H1 (cell line): ENCODE results near the gene CCDC174. TPM values are rescaled to one million over a fixed set of nuclear protein-coding genes. Genes with fewer than 3 reads are reported as not detected.

Experiments
- CTCF ChIA-PET: fragments of 300-600 bp; sonication (Branson Sonifier 250); formaldehyde crosslinking; loops from one replicate; lab custom pipeline; 2021; ENCODE audit not compliant: partially characterized antibody; lab: Charles Lee
- POLR2A ChIA-PET: fragments of 300-600 bp; sonication (Branson Sonifier 250); formaldehyde crosslinking; loops from one replicate; lab custom pipeline; 2021; ENCODE audit warnings: inconsistent platforms; ENCODE audit not compliant: partially characterized antibody; lab: Charles Lee
- DNase-seq, 2 experiments: peaks; one replicate each; pipeline versions ENCODE4 v3.0.0 to v3.0.0-alpha.2; 2010 to 2022; ENCODE audit warnings: low spot score in 2 of 2, low read depth in 1 of 2, mixed read lengths in 1 of 2
- FAIRE-seq: peaks from 2 replicates; lab custom pipeline; 2011; peaks lifted over from hg19 to GRCh38; lab: Jason Lieb, UNC
- H2AFZ ChIP-seq: 2 replicates; pipeline ENCODE4 v1.8.1; 2012; ENCODE audit warnings: low read length, inconsistent platforms
- H2AK5ac ChIP-seq: 2 replicates; pipeline ENCODE4 v1.6.1; 2013; ENCODE audit warnings: low read depth, low read length
- H2BK120ac ChIP-seq: replicated peaks from 2 replicates; pipeline ENCODE3; 2013; ENCODE audit warnings: low read depth, low read length, inconsistent platforms
- H2BK12ac ChIP-seq: 2 replicates; pipeline ENCODE4 v1.6.1; 2013; ENCODE audit warnings: low read depth, low read length
- H2BK15ac ChIP-seq: 2 replicates; pipeline ENCODE4 v1.6.1; 2013; ENCODE audit warnings: low read length
- H2BK20ac ChIP-seq: 2 replicates; pipeline ENCODE4 v1.6.1; 2013; ENCODE audit warnings: low read length
- H2BK5ac ChIP-seq: 2 replicates; pipeline ENCODE4 v1.6.1; 2013; ENCODE audit warnings: low read depth, low read length
- H3K14ac ChIP-seq: 2 replicates; pipeline ENCODE4 v1.6.1; 2013; ENCODE audit warnings: inconsistent platforms; ENCODE audit not compliant: insufficient read length
- H3K18ac ChIP-seq: 2 replicates; pipeline ENCODE4 v1.6.1; 2013; ENCODE audit warnings: low read length; ENCODE audit errors: extremely low read depth
- H3K23ac ChIP-seq: 2 replicates; pipeline ENCODE4 v1.6.1; 2013; ENCODE audit warnings: inconsistent platforms; ENCODE audit not compliant: insufficient read length
- H3K23me2 ChIP-seq: 2 replicates; pipeline ENCODE4 v1.6.1; 2013; ENCODE audit warnings: low read depth, low read length
- H3K27ac ChIP-seq: 2 replicates; pipeline ENCODE4 v1.6.1; 2011; ENCODE audit warnings: low read depth, low read length, inconsistent platforms
- H3K27me3 ChIP-seq, 4 experiments: replicated peaks in 1 of 4; 1 replicate in 1 of 4; 2 replicates in 3 of 4; pipeline versions ENCODE4 v1.6.1 to v1.8.1; 2011 to 2013; ENCODE audit warnings: low read length in 3 of 4, mild to moderate bottlenecking in 3 of 4, inconsistent platforms in 2 of 4, mixed read lengths in 2 of 4, moderate library complexity in 1 of 4; ENCODE audit not compliant: control insufficient read depth in 3 of 4, insufficient read depth in 3 of 4; ENCODE audit errors: extremely low read depth in 1 of 4
- H3K36me3 ChIP-seq, 4 experiments: 2 replicates each; pipeline versions ENCODE4 v1.6.1 to v1.8.1; 2011 to 2013; ENCODE audit warnings: mild to moderate bottlenecking in 4 of 4, low read length in 3 of 4, moderate library complexity in 2 of 4, control low read depth in 1 of 4, inconsistent platforms in 1 of 4; ENCODE audit not compliant: insufficient read depth in 4 of 4, control insufficient read depth in 2 of 4
- H3K4ac ChIP-seq: replicated peaks from 2 replicates; pipeline ENCODE3; 2013; ENCODE audit warnings: low read length, low read depth, mixed read lengths, inconsistent platforms; ENCODE audit not compliant: insufficient read length
- H3K4me1 ChIP-seq, 4 experiments: replicated peaks in 1 of 4; 1 replicate in 1 of 4; 2 replicates in 3 of 4; pipeline versions ENCODE4 v1.6.1 to v1.8.1; 2011 to 2013; ENCODE audit warnings: low read length in 3 of 4, inconsistent platforms in 2 of 4, mixed read lengths in 1 of 4; ENCODE audit not compliant: insufficient read depth in 4 of 4, control insufficient read depth in 3 of 4
- H3K4me2 ChIP-seq, 2 experiments: 2 replicates each; pipeline versions ENCODE4 v1.6.1 to v1.8.1; 2011 to 2013; ENCODE audit warnings: low read depth in 2 of 2, low read length in 2 of 2, control low read depth in 1 of 2, inconsistent platforms in 1 of 2, mild to moderate bottlenecking in 1 of 2; ENCODE audit not compliant: insufficient read depth in 1 of 2
- H3K4me3 ChIP-seq, 4 experiments: fragments of 200-600, 300-600 bp in 1 of 4; sonication (generic), shearing (Covaris generic), sonication (Bioruptor Twin) in 1 of 4; 2 replicates each; pipeline versions ENCODE4 v1.5.1 to v1.8.1; 2011 to 2016; ENCODE audit warnings: low read length in 4 of 4, low read depth in 3 of 4, control low read depth in 2 of 4, inconsistent platforms in 2 of 4, mild to moderate bottlenecking in 2 of 4, mixed read lengths in 1 of 4, moderate library complexity in 1 of 4; ENCODE audit not compliant: insufficient read depth in 2 of 4; ENCODE audit errors: extremely low read depth in 1 of 4
- H3K56ac ChIP-seq: replicated peaks from 2 replicates; pipeline ENCODE3; 2013; ENCODE audit warnings: low read depth, mild to moderate bottlenecking, mixed read lengths, low read length, inconsistent platforms; ENCODE audit not compliant: insufficient read length
- H3K79me1 ChIP-seq: 2 replicates; pipeline ENCODE4 v1.6.1; 2013; ENCODE audit warnings: low read depth, low read length, control low read depth
- H3K79me2 ChIP-seq, 2 experiments: 2 replicates each; pipeline versions ENCODE4 v1.6.1 to v1.8.1; 2012 to 2013; ENCODE audit warnings: low read length in 2 of 2, mild to moderate bottlenecking in 2 of 2, inconsistent platforms in 1 of 2; ENCODE audit not compliant: insufficient read depth in 2 of 2, control insufficient read depth in 1 of 2
- H3K9ac ChIP-seq, 4 experiments: replicated peaks in 1 of 4; 1 replicate in 1 of 4; 2 replicates in 3 of 4; pipeline versions ENCODE4 v1.6.1 to v1.8.1; 2011 to 2013; ENCODE audit warnings: low read depth in 3 of 4, low read length in 3 of 4, control low read depth in 2 of 4, mild to moderate bottlenecking in 2 of 4, moderate library complexity in 2 of 4, inconsistent platforms in 1 of 4; ENCODE audit errors: extremely low read depth in 1 of 4
- H3K9me3 ChIP-seq, 2 experiments: 2 replicates each; pipeline versions ENCODE4 v1.6.1 to v1.8.1; 2012 to 2013; ENCODE audit warnings: mild to moderate bottlenecking in 2 of 2, moderate library complexity in 2 of 2, control low read depth in 1 of 2, inconsistent platforms in 1 of 2, low read depth in 1 of 2, low read length in 1 of 2, mixed read lengths in 1 of 2; ENCODE audit not compliant: insufficient read depth in 2 of 2
- H4K20me1 ChIP-seq, 2 experiments: replicated peaks in 1 of 2; 2 replicates each; pipeline versions ENCODE3 to v1.8.1; 2011 to 2013; ENCODE audit warnings: inconsistent platforms in 2 of 2, low read length in 2 of 2, mild to moderate bottlenecking in 1 of 2; ENCODE audit not compliant: insufficient read depth in 2 of 2, control insufficient read depth in 1 of 2
- H4K5ac ChIP-seq: 2 replicates; pipeline ENCODE4 v1.6.1; 2013; ENCODE audit warnings: low read length, low read depth, mixed read lengths, inconsistent platforms; ENCODE audit not compliant: insufficient read length
- H4K8ac ChIP-seq: 2 replicates; pipeline ENCODE4 v1.8.0; 2013; ENCODE audit warnings: mild to moderate bottlenecking, moderate library complexity, low read length, inconsistent platforms; ENCODE audit not compliant: insufficient read depth; ENCODE audit errors: extremely low read depth
- H4K91ac ChIP-seq: replicated peaks from 2 replicates; pipeline ENCODE3; 2013; ENCODE audit warnings: low read length, mixed read lengths, inconsistent platforms; ENCODE audit not compliant: insufficient read length
- WGBS, 2 experiments: shearing (Covaris generic) in 1 of 2; methylation state at CpG; one replicate each; pipeline versions ENCODE4 v1.1.6 to v1.1.7; 2013 to 2015; ENCODE audit warnings: low lambda C conversion rate in 2 of 2, mixed read lengths in 2 of 2, inconsistent platforms in 1 of 2, low coverage in 1 of 2, missing lambda C conversion rate in 1 of 2; ENCODE audit not compliant: insufficient replicate concordance in 2 of 2, insufficient coverage in 1 of 2, insufficient read length in 1 of 2; ENCODE audit errors: extremely low coverage in 1 of 2, missing lambda C conversion rate in 1 of 2; 5-methylcytosine and 5-hydroxymethylcytosine counted together
- polyA plus RNA-seq, 7 experiments: library from polyadenylated mRNA; depleted of rRNA in 3 of 7; stranded (reverse) in 5 of 7; unstranded in 2 of 7; fragments of >200 nt in 5 of 7; fragments of 200-250 nt in 2 of 7; gene quantifications; 1 replicate in 5 of 7; 2 replicates in 1 of 7; 4 replicates in 1 of 7; pipeline versions ENCODE4 v1.2.1 to v1.2.3, GENCODE V29; 2011 to 2013; ENCODE audit warnings: missing spikeins in 2 of 7, mixed read lengths in 2 of 7
- total RNA-seq: library from RNA; stranded (reverse); fragmentation: NEBNext Ultra II Directional; extraction: Animal tissue kit (Norgen Biotek cat#: 25700); gene quantifications from 2 replicates; pipeline ENCODE4 v1.2.1, GENCODE V29; 2021
- TF ChIP-seq, protein P1 (sequence below): IDR thresholded peaks from 2 replicates; pipeline ENCODE4 v1.6.1; 2011; ENCODE audit warnings: low read depth, mild to moderate bottlenecking, low read length; ENCODE audit not compliant: insufficient read depth

CCDC174 gene
- total and polyA plus RNA-seq, 2 of the 8 experiments (the other 6 are each of a cell fraction or from before 2014, with no cell fraction given), result 3.5 to 11.9 TPM

DNA sequence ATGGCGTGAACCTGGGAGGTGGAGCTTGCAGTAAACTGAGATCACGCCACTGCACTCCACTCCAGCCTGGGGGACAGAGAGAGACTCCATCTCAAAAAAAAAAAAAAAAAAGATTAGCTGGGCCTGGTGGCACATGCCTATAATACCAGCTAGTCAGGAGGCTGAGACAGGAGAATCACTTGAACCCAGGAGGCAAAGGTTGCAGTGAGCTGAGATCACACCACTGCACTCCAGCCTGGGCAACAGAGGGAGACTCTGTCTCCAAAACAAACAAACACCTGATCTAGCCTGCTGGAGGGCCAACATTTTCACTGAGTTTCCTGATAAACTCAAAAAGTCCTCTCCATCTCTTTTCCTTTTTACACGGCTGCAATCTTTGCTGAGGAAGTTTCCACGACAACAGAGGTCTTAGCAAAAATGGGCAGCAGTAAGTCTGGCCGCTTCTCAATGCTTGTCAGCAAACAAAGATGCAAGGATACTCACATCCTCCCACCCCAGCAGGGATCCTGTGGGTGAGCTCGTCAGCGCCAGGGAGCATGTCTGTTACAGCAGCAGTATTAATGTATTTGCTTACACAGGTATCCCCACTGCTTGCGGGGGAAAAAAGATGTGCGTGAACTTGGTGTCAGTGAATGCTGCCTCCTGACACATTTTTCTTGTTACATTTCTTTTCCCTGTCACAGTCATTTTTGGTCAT, 21.0 kb upstream of the CCDC174 start:
- no peak overlapping the region for H3K23ac ChIP-seq
- H2BK20ac ChIP-seq, result no peak overlapping the region
- no peaks in the 10 kb centered on the region for H3K27me3 ChIP-seq
- no peak overlapping the region for H2BK12ac ChIP-seq
- no peak overlapping the region for H3K18ac ChIP-seq
- H3K27ac ChIP-seq, result no peak overlapping the region
- FAIRE-seq, result no peak
- H4K20me1 ChIP-seq, result no peaks in the 10 kb centered on the region
- H4K5ac ChIP-seq, result no peak overlapping the region
- no peak overlapping the region for H3K9ac ChIP-seq
- H3K23me2 ChIP-seq, result peaks cover 2% of the 10 kb centered on the region; the same call in 1 of the 2 replicates
- TF ChIP-seq, protein P1, sequence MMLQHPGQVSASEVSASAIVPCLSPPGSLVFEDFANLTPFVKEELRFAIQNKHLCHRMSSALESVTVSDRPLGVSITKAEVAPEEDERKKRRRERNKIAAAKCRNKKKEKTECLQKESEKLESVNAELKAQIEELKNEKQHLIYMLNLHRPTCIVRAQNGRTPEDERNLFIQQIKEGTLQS, result no peak
- WGBS, 2 experiments, result 76% methylated on average over 8 of the region's 9 CpGs; no CpG with 5 or more reads in 1 of the 2 experiments
- no peaks in the 10 kb centered on the region; the same call in 1 of the 2 replicates for H3K79me1 ChIP-seq
- H3K14ac ChIP-seq, result no peak overlapping the region
- no peak overlapping the region for H3K4me2 ChIP-seq
- H3K79me2 ChIP-seq, result no peaks in the 10 kb centered on the region
- no peak overlapping the region for H3K4me3 ChIP-seq
- H3K56ac ChIP-seq, result no peak overlapping the region
- ChIA-PET POLR2A (no interaction called here), CTCF (interaction anchor here (1.1 to 3.2 kb wide), 7 partner anchors 8 to 427 kb away, joined by 3 to 19 read pairs (median 5); no protein-coding TSS in a partner anchor)
- no peak overlapping the region for H4K91ac ChIP-seq
- H2AK5ac ChIP-seq, result no peak overlapping the region
- DNase-seq, result no peak
- H3K4ac ChIP-seq, result no peak overlapping the region
- no peak overlapping the region for H2BK120ac ChIP-seq
- H3K4me1 ChIP-seq, result peaks cover 0 to 5% (median 0%) of the 10 kb centered on the region in 4 experiments; a peak in 3 of 7 replicates
- no peak overlapping the region for H2BK15ac ChIP-seq
- no peak overlapping the region; the same call in 1 of the 2 replicates for H2BK5ac ChIP-seq
- H4K8ac ChIP-seq, result no peak overlapping the region; the same call in 1 of the 2 replicates
- no peaks in the 10 kb centered on the region for H3K9me3 ChIP-seq
- no peaks in the 10 kb centered on the region for H3K36me3 ChIP-seq
- no peak overlapping the region; the same call in 1 of the 2 replicates for H2AFZ ChIP-seq
